Mammary epithelial cell (primary cell): ENCODE measurements around the gene TRHDE.

Experiments used
- CTCF ChIP-seq, 2 donors: IDR thresholded peaks in 1 of 2; conservative IDR thresholded peaks in 1 of 2; 2 replicates each; pipeline ENCODE4 v1.5.1; 2011 to 2012; ENCODE audit warnings: inconsistent platforms in 2 of 2, low read length in 2 of 2, mild to moderate bottlenecking in 2 of 2, control low read depth in 1 of 2, low read depth in 1 of 2; ENCODE audit not compliant: insufficient read depth in 1 of 2; ENCODE audit errors: extremely low read depth in 1 of 2
- EZH2 ChIP-seq: IDR thresholded peaks from 2 replicates; pipeline ENCODE4 v1.6.1; 2012; ENCODE audit warnings: low read length, inconsistent platforms, borderline replicate concordance

DNA sequence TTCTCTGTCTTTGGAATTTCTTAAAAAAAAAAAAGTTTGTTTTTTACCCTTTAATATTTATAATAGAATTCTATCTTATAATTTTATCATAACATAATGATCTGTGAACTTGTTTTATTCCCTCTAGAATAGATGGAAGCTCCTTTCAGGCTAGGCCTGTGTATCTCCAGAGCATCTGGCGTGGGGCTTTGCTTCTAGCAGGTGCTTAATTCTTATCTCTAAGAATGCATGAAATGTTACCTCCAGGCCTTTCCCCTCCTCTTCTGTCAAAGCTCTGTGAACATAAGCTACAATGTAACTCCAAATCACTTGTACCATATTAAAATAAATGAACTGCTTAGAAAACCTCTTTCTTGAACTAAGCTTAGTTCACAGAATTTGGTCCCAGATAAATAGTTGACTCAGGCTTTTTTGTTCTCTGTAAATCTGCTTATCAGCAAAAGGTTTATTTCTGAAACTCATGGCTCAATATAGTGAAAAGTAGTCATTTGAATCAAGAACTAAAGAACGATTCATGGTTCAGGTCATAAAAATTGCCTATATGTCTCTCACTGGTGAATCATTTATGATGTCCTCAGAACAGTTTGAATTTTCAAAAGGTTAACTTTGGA is 407.1 kb downstream of the TRHDE start:
- no peak for TF ChIP-seq CTCF (conservative IDR thresholded peaks at IDR 0.05 in 1 of 2, IDR thresholded peaks at IDR 0.05 in 1 of 2; ENCODE audit: extremely low read depth in 1 of 2, insufficient read depth in 1 of 2, low read depth in 1 of 2, low read length in 2 of 2)
- TF ChIP-seq EZH2, result no peak
